PC-9 (cell line): ENCODE measurements around the gene FRMD4B. TPM values are rescaled to one million over a fixed set of nuclear protein-coding genes. Genes with fewer than 3 reads are reported as not detected.

Experiments
- BruUV-seq: library from RNA; stranded (reverse); fragments of 400-500 nt; replicated peaks from 2 replicates; lab custom pipeline; 2021; lab: Mats Ljungman, UMichigan
- CTCF ChIA-PET: fragments of 300-600 bp; sonication (Branson Sonifier 250); formaldehyde crosslinking; loops from one replicate; lab custom pipeline; 2022; ENCODE audit warnings: antibody characterized with exemption; lab: Charles Lee
- POLR2A ChIA-PET: fragments of 300-600 bp; sonication (Branson Sonifier 250); formaldehyde crosslinking; loops from one replicate; lab custom pipeline; 2022; ENCODE audit warnings: antibody characterized with exemption; ENCODE audit not compliant: unreplicated experiment; lab: Charles Lee
- DNase-seq, 2 experiments: peaks; one replicate each; pipeline versions ENCODE4 v3.0.0 to v3.0.0-alpha.2; 2015 to 2022; ENCODE audit warnings: mixed read lengths in 1 of 2
- H2AFZ ChIP-seq: fragments of 200-600 bp; sonication (generic); 2 replicates; pipeline ENCODE4 v1.8.1; 2017; ENCODE audit warnings: antibody characterized with exemption
- H3F3A ChIP-seq: fragments of 200-600 bp; sonication (generic); 2 replicates; pipeline ENCODE4 v1.8.1; 2017; ENCODE audit warnings: antibody characterized with exemption, mild to moderate bottlenecking, low read depth; ENCODE audit not compliant: insufficient read depth
- H3K27ac ChIP-seq: fragments of 200-600 bp; sonication (generic); 2 replicates; pipeline ENCODE4 v1.6.1; 2016; ENCODE audit warnings: mixed run types
- H3K27me3 ChIP-seq: fragments of 200-600 bp; sonication (generic); 2 replicates; pipeline ENCODE4 v1.6.1; 2016; ENCODE audit warnings: low read depth, mixed run types; ENCODE audit not compliant: insufficient read depth
- H3K36me3 ChIP-seq: fragments of 200-600 bp; sonication (generic); 2 replicates; pipeline ENCODE4 v1.6.1; 2016; ENCODE audit warnings: low read depth, mixed run types
- H3K4me1 ChIP-seq: fragments of 200-600 bp; sonication (generic); replicated peaks from 2 replicates; pipeline ENCODE4 v1.6.1; 2016; ENCODE audit warnings: mixed run types; ENCODE audit not compliant: insufficient read depth
- H3K4me2 ChIP-seq: fragments of 200-600 bp; sonication (generic); 2 replicates; pipeline ENCODE4 v1.6.1; 2017; ENCODE audit warnings: mixed run types
- H3K4me3 ChIP-seq: fragments of 200-600 bp; sonication (generic); 2 replicates; pipeline ENCODE4 v1.6.1; 2016; ENCODE audit warnings: mixed run types
- H3K79me2 ChIP-seq: fragments of 200-600 bp; sonication (generic); 2 replicates; pipeline ENCODE4 v1.6.1; 2017; ENCODE audit warnings: low read depth, mixed run types
- H3K9me2 ChIP-seq: fragments of 200-600 bp; sonication (generic); 2 replicates; pipeline ENCODE4 v1.8.1; 2017; ENCODE audit warnings: mild to moderate bottlenecking; ENCODE audit not compliant: insufficient read depth
- H3K9me3 ChIP-seq: fragments of 200-600 bp; sonication (generic); 2 replicates; pipeline ENCODE4 v1.8.1; 2016; ENCODE audit warnings: low read depth; ENCODE audit not compliant: insufficient read depth
- H4K20me1 ChIP-seq: fragments of 200-600 bp; sonication (generic); 2 replicates; pipeline ENCODE4 v1.8.1; 2017; ENCODE audit not compliant: insufficient read depth
- EZH2 ChIP-seq: fragments of 200-600 bp; sonication (generic); IDR thresholded peaks from 2 replicates; pipeline ENCODE4 v1.8.0; 2017; ENCODE audit warnings: antibody characterized with exemption, low read depth
- intact Hi-C: fragments of 100-400 bp; cut with micrococcal nuclease; formaldehyde crosslinking; loops from one replicate; pipeline ENCODE4 v1.10.0; 2022; ENCODE audit not compliant: unreplicated experiment
- total RNA-seq: library from RNA; stranded (reverse); gene quantifications from 2 replicates; pipeline ENCODE4 v1.2.3, GENCODE V29; 2021
- TF ChIP-seq, protein P1 (sequence below): fragments of 200-600 bp; sonication (generic); conservative IDR thresholded peaks from 2 replicates; pipeline ENCODE4 v1.6.1; 2017; ENCODE audit warnings: mixed run types, antibody characterized with exemption, mild to moderate bottlenecking, moderate library complexity

FRMD4B gene
- total RNA-seq, 1 experiment from 2014 or later: 10.2 TPM

DNA sequence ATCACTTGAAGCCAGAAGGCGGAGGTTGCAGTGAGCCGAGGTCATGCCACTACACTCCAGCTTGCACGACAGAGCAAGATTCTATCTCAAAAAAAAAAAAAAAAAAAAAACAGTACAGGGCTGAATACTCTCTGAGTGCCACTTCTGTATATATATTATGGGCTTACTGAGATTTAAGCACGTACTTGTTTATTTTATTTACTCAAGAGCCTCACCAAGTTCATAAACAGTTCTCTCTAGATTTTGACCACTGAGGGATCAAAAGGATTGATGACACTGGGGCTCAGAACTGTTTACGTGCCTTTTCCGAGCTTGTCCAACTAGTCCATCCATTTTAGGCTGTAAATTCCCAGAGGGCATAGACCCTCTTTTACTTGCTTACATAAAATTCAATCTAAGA, 81.5 kb downstream of the FRMD4B start:
- CTCF ChIA-PET: interaction anchor here (0.5 to 2.8 kb wide), 5 partner anchors 15 to 143 kb away, joined by 3 to 24 read pairs (median 6); no protein-coding TSS in a partner anchor
- BruUV-seq: no TSS peak

DNA sequence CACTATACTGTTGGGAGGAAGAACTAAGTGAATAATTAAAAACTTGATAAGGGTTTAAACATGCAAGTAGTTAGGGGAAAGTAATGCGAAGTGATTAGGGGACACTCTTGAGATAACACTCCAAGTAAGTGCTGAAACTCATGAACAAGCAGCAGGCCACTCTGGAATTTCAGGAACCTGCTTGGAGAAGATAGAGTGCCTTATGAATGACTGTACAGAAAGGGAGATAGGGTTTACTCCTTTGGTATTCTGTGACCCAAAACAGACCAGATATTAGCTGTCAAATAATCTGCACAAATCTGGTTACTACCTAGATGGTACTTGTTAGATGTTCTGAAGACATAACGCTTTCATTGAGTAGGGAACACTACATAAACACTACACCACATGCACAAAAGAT, 85.6 kb downstream of the FRMD4B start:
- Histone ChIP-seq H3K9me3 (no peaks in the 10 kb centered on the region), H2AFZ (no peak overlapping the region), H3K79me2 (no peaks in the 10 kb centered on the region), H3K36me3 (no peaks in the 10 kb centered on the region), H3K4me3 (no peak overlapping the region), H3K27me3 (no peaks in the 10 kb centered on the region), H3K9me2 (no peaks in the 10 kb centered on the region), H3K4me1 (peaks cover 10% of the 10 kb centered on the region; the same call in 1 of the 2 replicates), H3F3A (no peaks in the 10 kb centered on the region), H3K4me2 (no peak overlapping the region), H3K27ac (no peak overlapping the region), H4K20me1 (no peaks in the 10 kb centered on the region)
- no TSS peak for BruUV-seq
- ChIA-PET POLR2A (no interaction called here), CTCF (no interaction called here)
- intact Hi-C loops: no loop called here
- DNase-seq: no peak
- TF ChIP-seq, protein P1, sequence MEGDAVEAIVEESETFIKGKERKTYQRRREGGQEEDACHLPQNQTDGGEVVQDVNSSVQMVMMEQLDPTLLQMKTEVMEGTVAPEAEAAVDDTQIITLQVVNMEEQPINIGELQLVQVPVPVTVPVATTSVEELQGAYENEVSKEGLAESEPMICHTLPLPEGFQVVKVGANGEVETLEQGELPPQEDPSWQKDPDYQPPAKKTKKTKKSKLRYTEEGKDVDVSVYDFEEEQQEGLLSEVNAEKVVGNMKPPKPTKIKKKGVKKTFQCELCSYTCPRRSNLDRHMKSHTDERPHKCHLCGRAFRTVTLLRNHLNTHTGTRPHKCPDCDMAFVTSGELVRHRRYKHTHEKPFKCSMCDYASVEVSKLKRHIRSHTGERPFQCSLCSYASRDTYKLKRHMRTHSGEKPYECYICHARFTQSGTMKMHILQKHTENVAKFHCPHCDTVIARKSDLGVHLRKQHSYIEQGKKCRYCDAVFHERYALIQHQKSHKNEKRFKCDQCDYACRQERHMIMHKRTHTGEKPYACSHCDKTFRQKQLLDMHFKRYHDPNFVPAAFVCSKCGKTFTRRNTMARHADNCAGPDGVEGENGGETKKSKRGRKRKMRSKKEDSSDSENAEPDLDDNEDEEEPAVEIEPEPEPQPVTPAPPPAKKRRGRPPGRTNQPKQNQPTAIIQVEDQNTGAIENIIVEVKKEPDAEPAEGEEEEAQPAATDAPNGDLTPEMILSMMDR: no peak
- no peak for TF ChIP-seq EZH2

More for the DNA sequence above, 81.5 kb downstream of the FRMD4B start:
- Histone ChIP-seq H4K20me1 (no peaks in the 10 kb centered on the region), H2AFZ (no peak overlapping the region), H3K4me2 (no peak overlapping the region), H3K27me3 (no peaks in the 10 kb centered on the region), H3K9me2 (no peaks in the 10 kb centered on the region), H3K9me3 (no peaks in the 10 kb centered on the region), H3F3A (no peaks in the 10 kb centered on the region), H3K4me3 (no peak overlapping the region), H3K79me2 (no peaks in the 10 kb centered on the region), H3K36me3 (no peaks in the 10 kb centered on the region), H3K4me1 (peaks cover 13% of the 10 kb centered on the region; the same call in 1 of the 2 replicates), H3K27ac (no peak overlapping the region)
- intact Hi-C loops: no loop called here
- POLR2A ChIA-PET: interaction anchor here (0.6 to 0.7 kb wide), 2 partner anchors 104 to 126 kb away, joined by 5 to 21 read pairs; no protein-coding TSS in a partner anchor
- TF ChIP-seq, protein P1: no peak
- no peak for TF ChIP-seq EZH2
- no peak for DNase-seq

DNA sequence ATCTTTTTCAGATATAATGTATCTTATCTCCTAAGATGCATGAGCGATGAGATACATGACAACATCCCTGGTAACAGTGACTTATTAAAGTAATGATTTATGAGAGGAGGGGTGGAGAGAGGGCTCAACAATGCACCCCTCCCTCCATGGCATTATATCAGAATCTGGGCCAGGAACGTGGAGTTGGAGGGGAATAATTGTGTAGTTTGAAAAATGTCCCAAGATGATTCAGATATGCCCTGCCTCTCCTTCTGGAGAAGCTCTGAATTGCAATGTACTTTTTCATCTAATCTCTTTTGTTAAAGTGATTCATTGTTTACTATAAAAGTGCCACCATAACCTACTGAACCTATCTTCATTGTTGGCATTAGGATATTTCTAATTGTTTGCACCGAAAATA, 86.5 kb downstream of the FRMD4B start:
- no TSS peak for BruUV-seq
- no peak overlapping the region for H3K27ac ChIP-seq
- POLR2A ChIA-PET: no interaction called here
- H3K9me2 ChIP-seq: no peaks in the 10 kb centered on the region
- no peaks in the 10 kb centered on the region for H3K79me2 ChIP-seq
- no peak for TF ChIP-seq EZH2
- TF ChIP-seq, protein P1: peak; percentile 25; the same call in 1 of the 2 replicates
- no peak overlapping the region for H3K4me2 ChIP-seq
- intact Hi-C loops: no loop called here
- CTCF ChIA-PET: no interaction called here
- no peaks in the 10 kb centered on the region for H4K20me1 ChIP-seq
- peaks cover 9% of the 10 kb centered on the region for H3K4me1 ChIP-seq
- no peaks in the 10 kb centered on the region for H3K9me3 ChIP-seq
- DNase-seq: no peak
- H3K36me3 ChIP-seq: no peaks in the 10 kb centered on the region
- H3K4me3 ChIP-seq: no peak overlapping the region
- H3K27me3 ChIP-seq: no peaks in the 10 kb centered on the region
- H3F3A ChIP-seq: 0 out of 2 replicates have a peak, but pooled peaks cover 3% of the 10 kb centered on the region
- H2AFZ ChIP-seq: no peak overlapping the region
